GM19324 (cell line): Measurements from ENCODE around the gene MS4A10.

ENCODE experiments used
- ATAC-seq: cut with Tn5 transposase; IDR thresholded peaks from one replicate; pipeline ENCODE4 v1.9.1; 2021; ENCODE audit warnings: mild to moderate bottlenecking, moderate library complexity; ENCODE audit not compliant: unreplicated experiment, low FRiP score

The MS4A10 gene

DNA sequence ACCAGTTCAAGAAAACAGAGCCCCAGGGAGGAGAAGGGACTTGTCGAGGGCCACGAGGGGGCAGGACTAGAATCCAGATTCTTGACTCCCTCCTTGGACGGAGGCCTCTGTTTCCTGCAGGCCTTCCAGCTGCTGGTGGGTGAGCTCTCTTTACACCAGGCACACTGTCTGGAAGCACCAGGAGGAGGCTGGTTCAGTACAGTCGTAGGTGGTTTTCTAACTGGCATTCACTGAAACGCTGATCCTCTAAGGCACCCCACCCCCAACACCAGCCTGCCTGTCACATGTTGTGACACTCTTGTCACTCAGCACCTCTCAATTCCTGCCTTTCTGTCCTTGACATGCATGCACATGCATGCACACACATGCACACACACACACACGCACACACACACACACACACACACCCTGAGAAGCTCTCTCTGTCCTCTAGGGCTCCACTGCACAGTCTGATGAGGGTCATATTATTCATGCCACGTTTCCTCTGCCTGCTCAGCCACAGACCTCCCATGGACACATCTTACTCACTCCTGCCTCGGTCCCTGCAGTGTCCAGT, 751 bp downstream of the MS4A10 start:
- no peak for ATAC-seq

DNA sequence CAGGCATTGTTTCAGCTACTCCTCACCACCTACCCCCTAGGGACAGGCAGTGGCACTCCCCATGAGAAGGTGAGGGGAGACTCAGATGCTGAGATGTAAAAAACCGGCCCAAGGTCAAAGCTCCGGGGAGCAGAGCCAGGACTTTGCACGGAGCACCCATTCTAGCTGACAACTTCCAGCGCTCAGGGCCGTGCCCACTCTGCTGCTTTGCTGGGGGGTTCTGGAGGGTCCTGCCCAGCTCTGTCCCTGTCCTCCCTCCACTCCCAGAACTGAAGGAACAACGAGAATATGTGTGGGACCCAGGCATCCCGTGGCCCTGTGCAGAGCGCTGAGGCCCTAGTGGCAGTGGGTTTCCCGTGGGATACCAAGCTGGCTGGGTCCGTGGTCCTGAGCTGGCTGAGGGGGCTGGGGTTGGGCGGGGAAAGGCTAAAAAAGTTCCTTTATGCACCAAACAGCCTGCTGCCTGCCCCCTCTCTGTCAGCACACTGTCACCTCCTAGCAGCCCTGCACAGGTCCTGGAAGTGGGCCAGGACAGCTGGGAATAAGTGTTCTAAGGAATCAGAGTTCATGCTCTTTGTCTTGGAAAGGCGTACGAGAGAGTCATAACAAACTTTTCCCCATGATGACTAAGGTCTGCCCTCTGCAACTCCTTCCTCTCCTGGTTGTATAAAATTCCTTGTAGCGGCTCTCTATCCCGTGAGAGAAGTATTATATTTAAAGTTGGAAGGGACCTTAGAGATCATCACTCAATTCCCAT, 1.9 kb downstream of the MS4A10 start:
- ATAC-seq: no peak

DNA sequence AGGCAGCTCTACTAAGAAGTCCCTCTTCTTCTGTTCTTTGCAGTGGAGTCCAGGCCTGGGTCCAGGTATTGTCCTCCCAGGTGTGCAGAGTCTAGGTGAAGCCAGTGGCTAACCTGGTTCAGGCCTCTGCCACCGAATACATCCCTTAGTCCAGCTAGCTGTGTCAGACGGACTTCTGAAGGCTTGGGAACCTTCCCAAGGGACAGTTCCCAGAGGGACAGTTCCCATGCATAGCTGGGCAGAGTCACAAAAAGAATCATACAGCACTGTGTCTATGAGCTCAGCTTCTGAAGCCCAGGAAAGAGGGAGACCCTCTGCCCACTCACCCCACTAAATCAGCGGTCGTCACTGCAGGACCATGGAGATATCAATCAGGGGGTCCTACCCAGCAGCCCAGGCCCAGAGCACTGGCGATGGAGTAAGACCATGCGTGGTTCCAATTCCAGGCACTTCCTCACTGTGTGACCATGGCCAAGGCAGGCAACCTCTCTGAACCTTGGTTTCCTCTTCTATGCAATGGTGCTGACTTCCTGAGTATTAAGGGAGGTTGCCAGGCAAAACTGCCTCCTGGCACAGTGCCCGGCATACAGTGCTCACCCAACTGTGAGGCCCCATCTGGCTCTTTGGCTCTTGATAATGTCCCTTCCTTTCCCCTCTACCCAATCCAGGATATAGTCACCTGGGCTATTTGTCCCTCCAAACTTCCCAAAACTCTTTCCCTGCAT, 3.4 kb downstream of the MS4A10 start:
- no peak for ATAC-seq

DNA sequence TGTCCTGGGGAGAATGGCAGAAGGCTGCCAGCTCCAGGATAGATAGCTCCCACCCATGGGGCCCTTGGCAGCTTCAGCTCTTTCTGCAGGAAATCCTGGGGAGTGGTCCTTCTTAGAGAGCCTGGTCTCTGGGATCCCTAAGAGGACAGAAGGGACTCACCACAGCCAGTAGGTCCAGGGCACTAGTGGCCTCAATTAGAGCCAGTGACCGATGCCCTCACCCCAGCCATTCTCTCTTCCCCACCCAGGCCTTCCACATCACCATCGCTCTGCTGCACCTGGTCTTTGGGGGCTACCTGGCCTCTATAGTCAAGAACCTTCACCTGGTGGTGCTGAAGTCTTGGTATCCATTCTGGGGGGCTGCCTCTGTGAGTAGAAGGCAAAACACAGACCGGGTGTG, 5.6 kb downstream of the MS4A10 start:
- no peak for ATAC-seq

DNA sequence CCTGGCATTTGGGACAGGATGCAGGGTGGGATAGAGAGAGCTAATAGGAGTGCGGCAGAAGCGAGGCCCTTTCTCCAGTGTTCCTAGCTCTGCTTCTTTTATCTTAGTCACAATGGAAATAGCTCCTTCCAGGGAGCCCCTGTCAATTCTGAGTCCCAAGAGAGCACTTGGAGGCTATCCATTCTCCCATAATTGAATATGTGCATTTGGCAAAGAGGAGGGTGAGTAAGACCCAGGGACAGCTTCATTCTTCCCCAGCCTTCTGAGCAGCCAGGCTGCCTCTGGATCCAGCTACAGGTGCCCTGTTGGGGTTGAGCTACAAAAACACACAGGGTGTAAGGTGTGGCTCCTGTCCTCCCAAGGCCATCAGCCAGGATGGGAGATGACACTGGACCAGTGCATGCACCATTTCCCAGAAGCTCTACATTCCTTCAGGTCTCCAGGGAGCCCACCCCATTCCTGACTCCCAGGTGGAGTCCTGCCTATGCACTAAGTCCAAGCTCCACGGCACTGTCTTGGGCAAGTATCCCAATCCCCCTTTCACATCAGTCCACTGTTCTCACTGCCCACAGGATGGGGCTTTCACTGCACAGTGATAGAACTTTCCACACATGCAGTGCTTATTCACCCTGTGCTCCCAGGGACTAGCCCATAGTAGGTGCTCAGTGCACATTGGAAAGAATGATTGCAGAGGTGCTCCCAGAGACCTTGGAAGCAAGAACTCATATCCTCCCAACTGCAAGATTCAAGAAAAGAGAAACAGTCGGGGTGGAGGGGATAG, 6.2 kb downstream of the MS4A10 start:
- ATAC-seq: no peak

DNA sequence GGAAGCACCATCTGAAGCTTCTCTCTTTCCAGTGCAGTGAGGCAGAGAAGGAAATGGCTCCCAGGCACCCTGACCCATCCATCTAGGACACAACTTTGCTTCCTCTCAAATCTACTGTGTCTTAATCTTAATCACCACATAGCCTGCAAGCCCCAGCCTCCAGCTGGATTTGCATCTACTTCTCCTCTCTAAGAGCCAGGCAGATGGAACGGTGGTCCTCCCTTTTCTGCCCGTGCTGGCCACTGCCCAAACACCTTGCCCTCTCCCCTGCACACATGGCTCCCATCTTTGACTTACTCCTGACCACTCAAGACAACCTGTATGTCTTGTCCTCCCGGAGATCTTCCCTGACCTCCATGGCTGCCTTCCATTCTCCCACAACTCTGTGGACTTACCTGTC, 7.4 kb downstream of the MS4A10 start:
- ATAC-seq: no peak

DNA sequence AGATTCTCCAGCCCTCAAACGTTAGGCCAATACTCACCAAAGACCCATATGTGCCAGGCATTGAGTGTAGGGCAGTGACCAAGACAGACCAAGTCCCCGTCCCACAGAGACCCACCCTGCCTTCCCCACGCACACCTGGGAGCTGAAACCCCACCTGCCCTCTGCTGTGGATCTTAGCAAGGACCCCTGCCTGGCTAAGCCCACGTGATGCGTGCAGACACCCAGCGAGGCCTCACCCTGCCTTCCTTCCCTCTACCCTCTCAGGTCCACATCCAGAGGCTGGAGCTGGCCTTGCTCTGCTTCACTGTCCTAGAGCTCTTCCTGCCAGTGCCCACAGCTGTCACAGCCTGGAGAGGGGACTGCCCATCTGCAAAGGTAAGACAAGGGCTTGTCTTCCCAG, 10.2 kb downstream of the MS4A10 start:
- no peak for ATAC-seq

DNA sequence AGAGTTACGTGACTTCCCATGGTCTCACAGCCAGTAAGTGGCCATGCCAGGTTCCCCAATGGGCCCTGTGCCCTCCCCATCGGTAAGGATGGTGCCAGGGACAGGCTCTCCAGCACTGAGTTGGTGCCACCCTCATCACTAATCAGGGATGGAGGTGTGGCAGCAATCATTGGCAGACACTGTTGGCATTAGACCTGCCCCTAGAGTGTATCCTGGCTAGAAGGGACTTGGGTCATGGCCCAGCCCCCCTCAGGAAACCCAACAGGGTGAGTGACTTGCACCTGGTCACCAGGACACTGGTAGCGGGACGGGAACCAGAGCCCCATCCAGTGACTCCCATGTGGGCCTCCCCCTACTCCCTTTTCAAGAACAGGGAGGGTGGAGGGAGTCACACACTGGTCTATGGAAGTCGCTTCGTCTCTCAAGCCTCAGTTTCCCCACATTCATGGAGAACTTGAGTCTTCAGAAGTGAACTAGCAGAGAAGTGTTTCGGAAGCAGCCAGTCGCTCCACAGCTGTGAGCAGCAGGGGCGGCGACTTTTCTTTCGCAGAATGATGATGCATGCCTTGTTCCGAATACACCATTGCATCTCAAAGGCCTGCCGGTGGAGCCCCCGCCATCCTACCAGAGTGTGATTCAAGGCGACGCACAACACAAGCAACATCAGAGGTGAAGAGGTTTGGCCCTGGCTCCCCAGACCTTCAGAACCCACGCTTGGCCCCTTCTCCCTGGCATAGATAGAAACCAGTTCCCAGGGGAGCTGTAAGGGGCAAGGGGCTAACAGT, 12.9 kb downstream of the MS4A10 start:
- ATAC-seq: no peak

DNA sequence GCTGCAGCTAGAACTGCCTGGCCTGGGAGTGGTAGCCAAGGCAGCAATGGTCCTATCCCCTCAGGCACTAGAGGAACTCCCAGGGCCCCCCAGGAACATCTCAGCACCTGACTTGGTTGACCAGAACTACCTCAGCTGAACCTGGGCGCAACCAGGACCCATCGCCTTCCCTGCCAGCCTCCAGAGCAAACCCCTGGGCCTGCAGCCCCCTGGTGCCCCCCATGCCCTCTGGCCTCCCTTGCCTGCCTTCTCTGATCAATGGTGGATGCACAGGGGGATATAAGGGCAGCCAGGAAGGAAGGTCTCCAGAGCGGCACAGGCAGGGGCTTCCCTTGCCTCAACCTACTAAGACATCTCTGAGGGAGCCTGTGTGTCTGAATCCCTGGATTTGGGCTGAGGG, 13.5 kb downstream of the MS4A10 start:
- ATAC-seq: no peak

DNA sequence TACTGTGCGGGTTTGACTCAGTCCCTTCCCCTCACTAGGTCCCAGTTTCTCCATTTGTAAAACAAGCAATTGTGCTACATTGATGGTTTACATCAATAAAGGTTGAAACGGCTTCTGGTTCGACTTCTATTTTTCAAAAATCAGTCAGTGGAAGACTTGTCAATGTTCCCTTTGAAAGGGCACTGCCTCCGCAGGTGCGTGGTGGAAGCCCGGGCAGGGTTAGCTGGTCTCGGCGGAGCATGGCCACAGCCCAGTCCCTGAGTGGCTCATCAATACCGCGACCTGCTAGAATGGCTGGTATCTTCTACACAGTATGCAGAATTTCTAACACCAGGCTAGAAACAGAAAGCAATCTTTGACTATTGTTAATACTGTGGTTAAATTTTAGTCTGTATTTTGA, 16.1 kb downstream of the MS4A10 start:
- no peak for ATAC-seq

DNA sequence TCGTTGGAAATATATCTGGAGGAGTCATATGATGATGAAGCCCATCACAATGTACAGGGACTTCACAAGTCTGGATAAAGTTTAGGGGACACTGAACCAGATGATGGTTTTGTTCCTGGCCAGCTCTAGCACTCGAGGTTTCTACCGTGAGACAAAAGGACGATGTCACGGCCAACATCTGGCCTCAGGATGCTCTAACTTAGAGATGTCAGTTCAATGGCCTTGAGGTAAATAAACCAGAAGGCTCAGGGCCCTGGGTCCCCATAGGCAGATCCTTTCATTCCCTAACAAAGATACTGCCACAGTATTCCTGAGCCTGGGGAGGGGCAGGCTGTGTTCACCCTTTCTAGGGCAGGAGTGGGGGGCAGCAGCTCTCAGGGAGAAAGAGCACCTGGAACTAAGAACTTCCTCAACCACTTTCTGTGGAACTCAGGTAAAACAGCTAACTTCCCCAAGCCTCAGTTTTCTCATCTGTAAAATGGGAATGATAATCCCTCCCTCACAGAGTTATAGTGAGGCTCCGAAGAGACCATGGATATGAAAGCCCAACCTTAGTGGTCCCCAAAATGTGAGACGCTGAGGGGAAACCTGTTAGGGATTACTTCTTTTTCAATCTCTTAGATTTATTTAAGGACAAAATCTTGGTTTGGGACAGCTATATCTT, 18.3 kb downstream of the MS4A10 start:
- no peak for ATAC-seq

DNA sequence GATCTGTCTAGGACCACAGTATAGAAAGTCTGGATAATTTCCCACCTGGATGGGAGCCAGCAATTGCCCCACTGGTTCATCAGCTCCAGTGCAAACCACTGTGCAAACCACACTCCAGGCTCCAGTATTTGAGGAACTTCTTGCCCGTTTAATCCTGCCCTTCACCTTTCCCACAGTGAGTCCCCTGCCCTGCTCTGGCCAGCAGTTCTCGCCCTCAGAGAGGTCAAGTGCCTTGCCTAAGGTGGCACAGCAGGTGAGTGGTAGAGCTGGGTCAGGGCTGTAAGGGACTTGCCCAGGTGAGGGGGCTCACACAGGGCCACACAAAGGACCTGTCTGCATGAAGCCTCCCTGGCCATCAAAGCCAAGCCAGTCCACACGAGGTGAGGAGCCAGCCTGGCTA, 24.1 kb downstream of the MS4A10 start:
- no peak for ATAC-seq

DNA sequence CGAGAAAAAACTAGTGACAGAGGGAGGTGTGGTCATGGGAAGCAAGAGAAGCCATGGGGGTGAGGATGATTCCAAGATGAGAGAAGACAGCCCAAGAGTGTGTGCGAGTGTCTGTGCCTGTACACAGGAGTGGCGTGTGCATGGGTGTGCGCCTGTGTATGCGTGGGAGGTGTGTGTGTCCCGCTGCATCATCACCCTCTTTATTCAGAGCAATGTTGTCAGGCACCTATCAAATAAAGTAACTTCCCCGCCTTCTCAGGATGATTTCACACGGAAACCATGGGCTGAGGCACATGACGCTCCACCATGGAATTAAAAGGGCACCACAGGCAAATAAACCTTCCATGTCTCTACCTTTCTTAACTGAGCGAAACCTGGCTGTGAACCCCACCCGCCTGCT, 24.6 kb downstream of the MS4A10 start:
- no peak for ATAC-seq

DNA sequence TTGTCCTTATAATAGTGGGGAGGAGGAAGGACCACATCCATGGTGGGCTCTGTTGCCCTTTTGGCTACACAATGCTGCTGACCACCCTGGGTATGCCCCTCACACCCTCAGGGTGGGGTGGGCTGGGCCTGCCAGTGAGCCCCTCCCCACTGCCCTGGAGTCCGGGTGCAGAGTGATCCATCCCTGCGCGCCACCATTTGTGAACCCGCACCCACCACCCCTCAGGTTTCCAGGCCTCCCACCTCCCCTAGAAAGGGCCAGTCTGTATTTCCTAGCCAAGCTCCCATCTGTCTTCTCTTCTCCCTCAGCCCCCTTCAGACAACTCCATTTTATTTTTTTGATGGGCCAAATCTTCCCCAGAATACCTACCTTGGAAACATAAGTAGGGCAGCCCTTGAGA, 25.0 kb downstream of the MS4A10 start:
- no peak for ATAC-seq

DNA sequence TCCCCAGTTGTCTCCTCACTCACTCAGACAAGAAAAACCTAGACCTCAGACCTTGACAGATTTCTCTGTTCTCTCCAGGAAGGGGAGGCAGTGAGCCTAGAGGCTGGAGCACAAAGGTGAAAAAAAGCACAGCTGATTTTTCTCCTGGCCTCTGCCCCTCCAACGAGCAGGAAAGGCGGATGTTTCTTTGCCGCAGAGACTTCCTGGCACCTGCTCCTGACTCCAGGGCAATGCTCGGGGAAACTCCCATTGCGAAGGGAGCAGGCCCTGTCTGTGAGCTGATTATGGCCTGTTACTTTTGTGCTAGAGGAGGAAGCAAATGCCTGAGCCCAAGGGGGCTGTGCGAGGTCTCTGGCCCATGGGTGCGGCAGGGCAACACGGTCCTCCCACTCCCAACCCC, 25.4 kb downstream of the MS4A10 start:
- ATAC-seq: no peak

DNA sequence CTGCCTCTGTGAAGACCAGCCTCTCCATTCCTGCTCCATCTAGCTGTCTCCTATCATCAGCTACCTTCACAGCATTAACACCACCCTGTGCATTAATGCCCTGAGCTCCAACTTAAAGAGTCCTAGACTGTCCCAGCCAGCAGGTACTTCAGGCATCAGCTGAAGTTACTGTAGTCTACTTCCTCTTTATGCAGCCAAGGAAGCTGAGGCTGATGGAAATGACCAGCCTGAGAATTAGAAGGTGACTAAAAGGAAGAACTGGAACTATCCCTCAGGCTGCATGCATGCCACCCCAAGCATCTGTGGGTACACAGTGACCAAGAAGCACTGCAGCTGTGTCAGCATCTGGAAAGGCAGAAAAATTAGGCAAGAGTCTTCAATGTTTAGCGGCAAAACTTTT, 28.2 kb downstream of the MS4A10 start:
- no peak for ATAC-seq

DNA sequence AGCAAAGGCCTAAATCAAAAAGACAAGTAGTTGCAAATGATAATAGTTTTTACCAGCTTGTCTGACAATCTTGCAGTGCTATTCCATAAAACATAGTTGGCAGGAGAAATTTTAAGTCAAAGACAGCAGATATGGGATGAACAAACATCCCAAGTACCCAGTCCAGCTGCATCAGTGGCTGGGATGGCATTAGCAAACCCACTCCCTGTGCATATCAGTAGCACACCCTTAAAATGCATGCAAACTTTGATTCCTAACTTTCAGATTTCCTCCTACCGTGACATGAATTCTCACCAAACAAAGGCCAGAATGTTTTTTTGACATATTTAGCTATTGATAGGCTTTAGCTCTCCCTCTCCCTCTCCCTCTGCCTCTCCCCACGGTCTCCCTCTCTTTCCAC, 29.0 kb downstream of the MS4A10 start:
- no peak for ATAC-seq

DNA sequence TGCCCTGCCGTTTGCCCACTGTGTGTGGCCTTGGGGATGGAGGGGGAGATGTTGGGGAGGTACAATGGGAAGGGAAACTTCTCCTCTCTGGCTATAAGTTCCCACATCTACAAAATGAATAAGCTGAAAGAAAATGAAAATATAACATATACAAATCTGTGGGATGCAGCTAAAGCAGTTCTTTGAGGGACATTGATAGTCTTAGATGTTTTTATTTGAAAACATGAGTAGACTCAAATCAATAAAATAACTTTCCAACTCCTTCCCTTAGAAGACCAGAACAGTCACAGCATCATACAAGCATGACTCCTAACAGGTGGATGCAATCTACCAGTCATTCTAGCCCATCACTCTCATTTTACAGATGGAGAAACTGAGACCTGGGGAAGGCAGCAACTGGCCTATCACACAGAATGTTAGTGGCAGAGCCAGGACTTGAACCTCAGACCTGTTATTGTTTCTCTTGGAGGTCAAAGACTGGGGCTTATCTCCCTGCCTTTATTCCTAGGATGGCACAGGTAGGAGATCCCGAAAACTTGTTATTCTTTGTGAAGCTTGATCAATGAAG, 31.5 kb downstream of the MS4A10 start:
- ATAC-seq: no peak

DNA sequence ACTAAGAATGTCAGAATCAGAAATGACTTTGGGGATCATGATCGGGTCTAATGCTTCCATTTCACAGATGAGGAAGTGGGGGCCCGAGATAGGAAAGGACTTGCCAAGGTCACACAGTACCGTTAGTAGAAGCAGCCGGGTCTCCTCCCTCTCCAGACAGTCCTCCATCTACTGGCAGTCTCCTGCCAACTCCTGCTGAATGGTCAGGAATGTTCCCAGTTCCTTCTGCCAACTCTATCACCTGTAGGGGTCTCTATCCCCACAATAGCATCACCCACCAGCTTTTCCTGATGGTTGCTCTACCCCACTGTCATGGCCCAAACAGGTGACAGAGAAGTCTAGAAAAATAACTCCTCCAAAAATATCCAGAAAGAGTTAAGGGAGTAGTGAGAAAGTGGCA, 32.9 kb downstream of the MS4A10 start:
- no peak for ATAC-seq
